Airway epithelial cell (primary cell): ENCODE results near the gene MRPL9. TPM values are rescaled to one million over a fixed set of nuclear protein-coding genes. Genes with fewer than 3 reads are reported as not detected.

Experiments
- total RNA-seq: library from RNA; depleted of rRNA; stranded (reverse); fragments of >200 nt; gene quantifications from 2 replicates; pipeline ENCODE4 v1.2.3, GENCODE V29; 2015

Gene MRPL9
- total RNA-seq: 81.1 and 91.5 TPM in 2 replicates

DNA sequence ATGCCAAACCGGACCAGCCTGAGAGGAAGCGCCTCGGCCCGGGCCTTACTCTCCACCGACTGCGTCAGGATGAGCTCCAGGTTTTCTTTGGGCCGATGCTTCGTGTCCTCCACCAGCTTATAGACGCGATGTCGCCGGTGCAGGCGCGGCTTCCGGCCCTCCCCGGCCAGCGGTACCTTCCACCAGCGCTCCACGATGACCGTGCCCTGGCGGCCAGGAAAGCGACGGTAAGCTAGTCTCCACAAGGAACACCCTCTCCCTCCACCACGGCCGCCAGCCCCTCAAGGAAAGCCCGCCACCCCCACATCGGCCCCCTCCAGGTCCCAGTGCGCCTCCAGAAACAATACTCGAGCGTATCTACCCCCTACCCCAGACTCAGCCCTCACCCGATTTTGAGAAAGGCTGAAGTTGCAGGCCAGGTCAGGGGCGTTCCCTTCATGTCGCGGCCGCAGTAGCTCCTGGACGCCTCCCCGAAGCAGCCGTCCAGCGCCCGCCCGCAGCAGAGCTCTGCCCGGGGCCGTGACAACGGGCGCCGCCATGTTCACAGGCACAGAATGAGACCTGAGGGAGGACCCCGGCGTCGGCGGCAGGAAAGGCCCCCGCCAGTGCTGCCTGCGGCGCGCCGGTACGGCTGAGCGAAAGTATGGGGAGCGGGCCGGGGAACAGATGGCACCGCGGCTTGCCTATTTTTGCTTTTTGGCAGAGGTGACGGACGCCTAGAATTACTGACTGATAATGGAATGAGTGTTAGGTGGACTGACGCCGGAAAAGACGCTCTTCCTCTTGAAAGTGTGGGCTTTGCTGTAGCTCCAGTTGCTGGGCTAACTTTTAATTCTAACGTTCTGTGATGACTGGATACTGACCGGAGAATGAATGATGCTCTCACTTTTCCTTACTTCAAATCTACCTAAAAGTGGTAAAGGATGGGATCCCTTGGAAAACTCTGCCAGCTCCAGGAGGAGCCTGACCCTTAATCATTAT lies at the start of gene MRPL9:
TSS of gene MRPL9 (minus strand) at position 556 of the 981 bp plus-strand sequence. CDS start at position 539, 17 bp downstream.

DNA sequence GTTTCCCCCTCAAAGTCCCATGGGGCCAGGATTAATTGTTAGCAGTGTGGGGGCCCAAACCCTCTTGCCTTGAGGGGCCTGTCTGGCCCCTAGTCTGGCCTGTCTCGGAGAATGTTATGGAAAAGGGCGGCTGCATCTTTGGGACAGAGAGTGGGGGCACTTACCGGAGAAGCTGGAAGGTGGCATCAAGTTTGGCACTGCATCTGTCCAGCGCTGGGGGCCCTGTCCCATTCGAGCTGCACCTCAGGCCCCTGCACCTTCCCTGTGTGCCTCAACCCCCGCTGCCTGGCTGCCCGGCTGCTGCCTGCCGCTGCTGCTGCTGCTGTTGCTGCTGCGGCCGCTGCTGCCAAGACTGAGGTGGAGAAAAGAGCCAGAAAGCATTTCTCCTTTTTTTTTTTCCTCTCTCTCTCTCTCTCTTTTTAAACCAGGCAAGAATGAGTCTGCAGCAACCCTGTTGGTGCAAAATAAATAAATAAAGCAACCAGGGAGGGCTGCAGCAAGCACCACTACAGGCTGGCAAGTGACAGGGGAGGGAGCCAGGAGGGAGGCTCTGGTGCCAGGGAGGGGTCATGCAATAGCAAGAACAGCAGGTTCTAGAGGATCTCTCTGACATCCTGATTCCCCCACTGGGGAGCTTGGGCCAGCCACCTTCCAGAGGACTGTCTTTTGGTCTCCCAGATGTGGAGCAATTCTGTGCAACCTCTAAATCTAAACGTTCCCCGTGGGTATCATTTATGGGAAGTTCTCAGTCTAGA lies 41.9 kb upstream of the MRPL9 start, which contains the start of gene LINGO4:
TSS of gene LINGO4 (minus strand) at position 354 of the 755 bp plus-strand sequence. CDS start 2,715 bp downstream, outside the sequence.

DNA sequence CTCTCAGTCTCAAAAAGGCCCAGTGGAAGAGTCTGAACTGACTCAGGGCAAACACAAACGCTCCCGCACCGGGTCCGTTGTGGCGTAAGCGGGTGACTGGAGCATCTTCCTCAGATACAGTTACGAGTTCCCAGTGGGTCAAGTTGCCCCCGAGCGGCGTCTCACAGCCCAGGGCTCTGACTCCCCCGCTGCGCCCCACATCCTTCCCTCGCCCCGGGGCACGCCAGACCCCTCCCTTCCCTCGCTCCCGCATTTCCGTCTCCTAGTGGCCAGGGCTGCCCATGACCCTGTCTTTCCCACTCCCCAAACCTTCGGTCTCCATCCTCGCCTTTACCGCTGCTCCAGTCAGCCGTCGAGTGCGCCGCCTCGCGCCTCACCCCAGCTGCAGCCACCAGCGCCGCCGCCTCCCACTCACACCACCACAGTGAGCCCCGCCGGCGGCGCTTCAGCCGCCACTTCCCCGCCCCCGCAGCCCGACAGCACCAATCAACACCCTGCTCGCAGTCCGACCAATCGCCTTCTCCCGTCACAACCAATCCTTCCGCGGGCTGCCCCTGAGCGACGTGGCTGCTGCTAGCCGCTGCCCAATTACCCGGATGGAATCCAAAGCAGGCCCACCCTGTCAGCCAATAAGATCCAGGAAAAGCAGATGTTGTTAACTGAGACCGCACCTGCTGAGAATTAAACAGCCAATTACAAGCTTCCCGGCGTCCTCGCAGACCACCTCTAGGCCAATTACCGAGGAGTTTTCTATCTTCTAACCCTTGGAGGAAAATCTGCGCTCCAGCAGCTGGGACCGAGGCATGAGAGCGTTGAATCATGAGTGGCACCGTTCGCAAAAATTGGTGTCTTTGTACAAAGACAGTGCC lies 27.0 kb upstream of the MRPL9 start, which contains the start of gene TDRKH:
TSS of gene TDRKH (minus strand) at position 430 of the 869 bp plus-strand sequence. CDS start 7,478 bp downstream, outside the sequence.

DNA sequence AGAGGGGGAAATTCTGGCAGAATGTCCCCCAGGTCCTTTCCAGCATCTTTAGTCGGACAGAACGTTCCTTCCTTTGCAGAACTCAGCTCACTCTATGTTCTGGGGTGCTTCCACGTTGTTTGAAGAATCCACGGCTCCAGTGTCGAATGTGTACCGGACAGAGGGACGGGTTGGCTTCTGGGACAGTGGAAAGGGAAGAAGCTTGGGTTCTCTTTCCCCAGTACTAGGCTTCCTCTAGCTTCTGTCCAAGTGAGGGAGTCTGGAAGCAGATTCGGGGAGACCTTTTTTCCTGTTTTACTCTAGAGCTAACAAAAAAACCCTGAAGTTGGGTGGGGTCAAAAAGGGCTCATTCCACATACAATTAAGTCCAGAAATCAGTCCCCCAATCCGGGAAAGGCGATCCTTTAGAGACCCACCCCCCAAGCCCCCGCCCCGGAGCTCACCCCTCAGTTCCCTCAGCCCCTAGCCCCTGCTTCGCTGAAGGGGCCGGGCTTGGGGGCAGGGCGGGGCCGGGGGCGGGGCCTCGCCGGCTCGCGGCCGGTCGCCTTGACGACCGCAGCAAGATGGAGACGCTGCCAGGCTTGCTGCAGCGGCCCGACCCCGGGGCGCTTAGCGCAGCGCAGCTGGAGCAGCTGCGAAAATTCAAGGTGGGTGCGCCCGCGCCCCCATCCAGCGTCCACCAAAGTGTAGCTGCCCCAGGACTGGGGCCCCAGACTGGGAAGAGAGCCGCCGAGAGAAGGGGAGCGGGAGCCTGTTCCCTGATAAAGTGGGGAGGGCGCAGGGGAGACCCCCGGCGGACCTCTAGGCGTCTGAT lies 42.1 kb downstream of the MRPL9 start, which contains the start of gene RIIAD1:
TSS of gene RIIAD1 (plus strand) at position 549 of the 814 bp plus-strand sequence. CDS start at position 564, 15 bp downstream.

DNA sequence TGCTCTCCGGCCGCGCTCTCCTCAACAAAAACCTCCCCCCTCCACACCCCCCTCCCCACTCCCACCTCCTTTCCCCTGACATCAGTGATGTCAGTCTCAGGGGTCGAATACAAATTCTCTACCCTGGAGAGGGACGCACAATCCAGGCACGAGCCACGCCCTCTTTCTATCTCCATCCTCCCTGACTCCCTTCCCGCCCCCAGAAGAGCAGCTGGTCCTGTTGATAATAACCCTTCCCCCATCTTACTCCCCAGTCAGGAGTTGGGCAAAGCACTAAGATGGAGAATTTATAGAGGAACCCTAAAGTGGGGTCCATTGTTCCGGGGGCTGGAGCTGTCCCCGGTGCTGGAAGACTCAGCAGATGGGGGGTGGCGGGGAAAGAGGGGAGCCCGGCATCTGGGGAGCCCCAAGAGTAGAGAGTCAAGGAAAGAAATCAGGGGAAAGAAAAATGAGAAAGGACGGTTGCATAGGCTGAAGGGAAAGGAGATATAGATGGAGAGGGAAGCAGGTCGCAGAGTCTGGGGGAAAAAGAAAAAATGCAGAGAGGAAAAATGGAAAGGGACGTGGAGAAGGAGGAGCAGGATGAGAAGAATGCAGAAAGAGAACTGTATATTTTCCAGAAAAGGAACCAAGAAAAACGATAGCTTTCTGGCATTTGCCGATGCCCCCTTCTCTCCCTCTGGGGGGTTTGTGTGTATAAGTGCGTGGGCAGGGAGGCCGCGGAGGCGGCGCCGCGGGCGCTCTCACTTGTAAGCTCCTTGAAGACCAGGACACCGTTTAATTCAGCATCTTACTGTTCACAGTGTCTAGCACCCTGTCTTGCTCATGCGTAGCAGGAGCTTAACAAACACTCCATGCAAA lies 46.3 kb downstream of the MRPL9 start, which contains the start of gene CELF3:
TSS of gene CELF3 (minus strand) at position 33 of the 861 bp plus-strand sequence. CDS start 783 bp downstream, outside the sequence.

Other genes starting within 250 kb of the MRPL9 start
- 21.4 and 25.4 TPM in 2 replicates for gene TUFT1, start 223.2 kb downstream of the MRPL9 start, total RNA-seq
- gene SNX27, start 151.4 kb downstream of the MRPL9 start, total RNA-seq: 10.6 and 16.1 TPM in 2 replicates
- not detected in 2 replicates for gene CELF3, start 46.7 kb downstream of the MRPL9 start, total RNA-seq
- gene RIIAD1, start 42.0 kb downstream of the MRPL9 start, total RNA-seq: not detected in 2 replicates
- 7.2 and 8.7 TPM in 2 replicates for gene TDRKH, start 27.0 kb upstream of the MRPL9 start, total RNA-seq
- gene LINGO4, start 41.9 kb upstream of the MRPL9 start, total RNA-seq: not detected in 2 replicates
- gene RORC, start 68.3 kb upstream of the MRPL9 start, total RNA-seq: 0.05 and 0.35 TPM in 2 replicates
- 0.14 TPM in 1 of 2 replicates, not detected in the other for gene C2CD4D, start 76.3 kb upstream of the MRPL9 start, total RNA-seq
- 0.99 and 2.3 TPM in 2 replicates for gene THEM5, start 90.2 kb upstream of the MRPL9 start, total RNA-seq
- 9.1 and 14.0 TPM in 2 replicates for gene THEM4, start 146.0 kb upstream of the MRPL9 start, total RNA-seq
- gene S100A10, start 230.4 kb upstream of the MRPL9 start, total RNA-seq: 554 and 603 TPM in 2 replicates